ENCODE data around the gene RBM7. TPM values are rescaled to one million over a fixed set of nuclear protein-coding genes. Genes with fewer than 3 reads are reported as not detected.

The RBM7 gene
- total and polyA plus RNA-seq, 4 donors, result 11.1 to 23.0 (median 13.9) TPM

GRCh38 chr11:114395736-114396135 is 4.7 kb upstream of the RBM7 start:
- Histone ChIP-seq H3K9ac (ENCODE audit: low read depth in 1 of 2, low read length in 2 of 2) (no peak overlapping the region), H3K27ac (ENCODE audit: low read depth in 1 of 2, low read length in 2 of 2) (no peak overlapping the region), H3K4me1 (ENCODE audit: control insufficient read depth in 4 of 4, insufficient read depth in 4 of 4, low read length in 3 of 4) (peaks cover 4 to 17% (median 14%) of the 10 kb centered on the region in 4 donors), H3K4me3 (ENCODE audit: low read depth in 1 of 3, low read length in 3 of 3) (no peak overlapping the region), H3K27me3 (ENCODE audit: control insufficient read depth in 4 of 4, insufficient read depth in 4 of 4, low read length in 3 of 4) (no peaks in the 10 kb centered on the region), H3K36me3 (ENCODE audit: control insufficient read depth in 4 of 4, insufficient read depth in 3 of 4, low read depth in 1 of 4, low read length in 3 of 4) (no peaks in the 10 kb centered on the region), H3K9me3 (ENCODE audit: control insufficient read depth in 4 of 4, low read length in 3 of 4) (no peaks in the 10 kb centered on the region)
- WGBS, result 51% methylated on average over 3 of the region's 3 CpGs
- TF ChIP-seq RAD21 (IDR thresholded peaks at IDR 0.05), result peak in 1 of 2 donors; percentile 32
- TF ChIP-seq JUND (IDR thresholded peaks at IDR 0.05), result no peak
- DNase-seq (ENCODE audit: low spot score), result no peak

- Histone ChIP-seq H3K4me1 (ENCODE audit: control insufficient read depth in 4 of 4, insufficient read depth in 4 of 4, low read length in 3 of 4) (peaks cover 4 to 17% (median 14%) of the 10 kb centered on the region in 4 donors), H3K27ac (ENCODE audit: low read depth in 1 of 2, low read length in 2 of 2) (no peak overlapping the region), H3K4me3 (ENCODE audit: low read depth in 1 of 3, low read length in 3 of 3) (no peak overlapping the region), H3K9me3 (ENCODE audit: control insufficient read depth in 4 of 4, low read length in 3 of 4) (no peaks in the 10 kb centered on the region), H3K27me3 (ENCODE audit: control insufficient read depth in 4 of 4, insufficient read depth in 4 of 4, low read length in 3 of 4) (no peaks in the 10 kb centered on the region), H3K9ac (ENCODE audit: low read depth in 1 of 2, low read length in 2 of 2) (no peak overlapping the region), H3K36me3 (ENCODE audit: control insufficient read depth in 4 of 4, insufficient read depth in 3 of 4, low read depth in 1 of 4, low read length in 3 of 4) (no peaks in the 10 kb centered on the region)
- TF ChIP-seq, protein P1, sequence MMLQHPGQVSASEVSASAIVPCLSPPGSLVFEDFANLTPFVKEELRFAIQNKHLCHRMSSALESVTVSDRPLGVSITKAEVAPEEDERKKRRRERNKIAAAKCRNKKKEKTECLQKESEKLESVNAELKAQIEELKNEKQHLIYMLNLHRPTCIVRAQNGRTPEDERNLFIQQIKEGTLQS (IDR thresholded peaks at IDR 0.05), result no peak
- TF ChIP-seq SP1 (IDR thresholded peaks at IDR 0.05), result no peak
- DNase-seq (ENCODE audit: low spot score), result no peak
These were observed 3.5 kb upstream of the RBM7 start for GRCh38 chr11:114396916-114397315.

- Histone ChIP-seq H3K27ac (ENCODE audit: low read depth in 1 of 2, low read length in 2 of 2) (no peak overlapping the region), H3K4me3 (ENCODE audit: low read depth in 1 of 3, low read length in 3 of 3) (no peak overlapping the region), H3K27me3 (ENCODE audit: control insufficient read depth in 4 of 4, insufficient read depth in 4 of 4, low read length in 3 of 4) (no peaks in the 10 kb centered on the region), H3K36me3 (ENCODE audit: control insufficient read depth in 4 of 4, insufficient read depth in 3 of 4, low read depth in 1 of 4, low read length in 3 of 4) (no peaks in the 10 kb centered on the region), H3K9ac (ENCODE audit: low read depth in 1 of 2, low read length in 2 of 2) (no peak overlapping the region), H3K4me1 (ENCODE audit: control insufficient read depth in 4 of 4, insufficient read depth in 4 of 4, low read length in 3 of 4) (peaks cover 4 to 17% (median 14%) of the 10 kb centered on the region in 4 donors), H3K9me3 (ENCODE audit: control insufficient read depth in 4 of 4, low read length in 3 of 4) (no peaks in the 10 kb centered on the region)
- no peak for TF ChIP-seq EGR1 (IDR thresholded peaks at IDR 0.05; ENCODE audit: low read depth in 2 of 2)
- no peak for TF ChIP-seq RAD21 (IDR thresholded peaks at IDR 0.05)
- TF ChIP-seq HNF4G (IDR thresholded peaks at IDR 0.05), result no peak
- TF ChIP-seq FOXA2 (IDR thresholded peaks at IDR 0.05), result no peak
- TF ChIP-seq GABPA (IDR thresholded peaks at IDR 0.05 in 1 of 2, conservative IDR thresholded peaks at IDR 0.05 in 1 of 2), result no peak
- TF ChIP-seq MAX (IDR thresholded peaks at IDR 0.05), result no peak
- TF ChIP-seq TAF1 (conservative IDR thresholded peaks at IDR 0.05), result no peak
- TF ChIP-seq ZBTB33 (IDR thresholded peaks at IDR 0.05), result no peak
- TF ChIP-seq JUND (IDR thresholded peaks at IDR 0.05), result no peak
- TF ChIP-seq SP1 (IDR thresholded peaks at IDR 0.05), result no peak
- TF ChIP-seq NR2F2 (IDR thresholded peaks at IDR 0.05), result no peak
- no peak for TF ChIP-seq RXRA (IDR thresholded peaks at IDR 0.05)
- TF ChIP-seq REST (IDR thresholded peaks at IDR 0.05), result no peak
- TF ChIP-seq FOXA1 (IDR thresholded peaks at IDR 0.05), result no peak
- TF ChIP-seq CTCF (IDR thresholded peaks at IDR 0.05; ENCODE audit: low read depth, low read length, missing input control), result no peak
- TF ChIP-seq, protein P1 (IDR thresholded peaks at IDR 0.05), result no peak
- no peak for TF ChIP-seq HNF4A (conservative IDR thresholded peaks at IDR 0.05)
- 93% methylated on average over 2 of the region's 2 CpGs for WGBS
- DNase-seq (ENCODE audit: low spot score), result no peak
These were observed 3.0 kb upstream of the RBM7 start for GRCh38 chr11:114397349-114397982.

Measured in liver (tissue), 9 donors.